ENCODE data around the gene BRIP1. TPM values are rescaled to one million over a fixed set of nuclear protein-coding genes. Genes with fewer than 3 reads are reported as not detected.

Gene BRIP1
- total and polyA plus RNA-seq, 2 experiments from 2014 or later = 8.0 to 23.1 TPM

DNA sequence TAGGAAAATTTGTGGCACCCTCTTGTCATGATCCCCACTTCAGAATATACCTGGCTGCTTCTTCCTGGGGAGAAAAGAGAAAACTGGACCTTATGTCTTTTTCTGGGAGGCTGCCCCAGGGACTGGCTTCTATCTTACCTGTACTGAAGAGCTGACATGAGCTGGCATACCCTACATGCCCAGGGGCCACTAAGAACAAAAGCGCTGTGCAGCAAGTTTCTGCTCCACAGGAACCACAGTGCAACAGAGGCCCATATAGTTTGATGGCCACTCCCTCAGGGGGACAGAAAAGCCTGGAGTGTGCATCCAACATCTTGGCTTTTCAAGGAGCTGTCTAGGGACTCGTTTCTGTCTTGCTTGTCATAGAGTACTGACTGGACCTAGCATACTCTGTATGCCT is 175.6 kb downstream of the BRIP1 start:
- H3K27me3 ChIP-seq (ENCODE audit: insufficient read depth) = no peaks in the 10 kb centered on the region
- no peak overlapping the region for H3K4me3 ChIP-seq
- Mint-ChIP-seq H3K9me3 (no peaks in the 10 kb centered on the region), H3K4me1 (no peaks in the 10 kb centered on the region), H3K27me3 (ENCODE audit: insufficient read depth, low read depth, poor library complexity) (no peaks in the 10 kb centered on the region), H3K4me3 (no peak overlapping the region), H3K36me3 (ENCODE audit: low read depth) (peaks cover 16% of the 10 kb centered on the region; the same call in 2 of the 3 replicates), H3K27ac (no peak overlapping the region; the same call in 1 of the 2 replicates)
- no peak overlapping the region for H2AFZ ChIP-seq
- no peak for DNase-seq (ENCODE audit: low spot score)
- no peak overlapping the region for H3K27ac ChIP-seq (ENCODE audit: low read depth)
- no peak overlapping the region for H3K4me2 ChIP-seq
- H3K4me1 ChIP-seq (ENCODE audit: insufficient read depth) = no peaks in the 10 kb centered on the region
- no peaks in the 10 kb centered on the region for H3K9me2 ChIP-seq (ENCODE audit: insufficient read depth)
- peaks cover 4% of the 10 kb centered on the region; the same call in 1 of the 2 replicates for H4K20me1 ChIP-seq (replicated peaks; ENCODE audit: insufficient read depth)
- no peak for TF ChIP-seq CREB1 (CRISPR knock-in tag; IDR thresholded peaks at IDR 0.05; ENCODE audit: low read depth)
- TF ChIP-seq NANOG (IDR thresholded peaks at IDR 0.05; ENCODE audit: borderline replicate concordance) = no peak
- no peaks in the 10 kb centered on the region for H3K79me2 ChIP-seq (replicated peaks; ENCODE audit: insufficient read depth)
- no peaks in the 10 kb centered on the region; the same call in 1 of the 2 replicates for H3K36me3 ChIP-seq (ENCODE audit: insufficient read depth)
- no peaks in the 10 kb centered on the region for H3F3A ChIP-seq (replicated peaks; ENCODE audit: low read depth)
- ATAC-seq = no peak

DNA sequence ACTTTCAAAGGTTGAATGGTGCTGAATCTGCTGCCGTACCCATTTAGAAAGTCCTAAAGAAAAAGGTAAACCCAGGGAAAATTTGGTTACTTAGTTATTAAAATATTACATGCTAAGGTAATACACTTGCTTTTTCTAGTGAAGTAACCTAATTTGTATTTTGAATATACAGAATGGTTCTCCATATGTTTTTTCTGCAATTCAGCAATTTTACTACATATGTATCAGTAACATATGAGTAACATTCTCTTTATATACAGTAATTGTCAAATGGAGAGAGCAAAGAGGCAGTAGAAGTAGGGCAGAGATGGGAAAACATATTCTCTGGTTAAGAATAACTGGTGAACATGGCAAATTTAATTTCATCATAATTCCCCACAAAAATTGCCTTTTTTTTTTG is 177.2 kb downstream of the BRIP1 start:
- Mint-ChIP-seq H3K4me1 (no peaks in the 10 kb centered on the region), H3K4me3 (no peak overlapping the region), H3K36me3 (ENCODE audit: low read depth) (peaks cover 13% of the 10 kb centered on the region; the same call in 2 of the 3 replicates), H3K27me3 (ENCODE audit: insufficient read depth, low read depth, poor library complexity) (no peaks in the 10 kb centered on the region), H3K27ac (no peak overlapping the region), H3K9me3 (no peaks in the 10 kb centered on the region)
- no peaks in the 10 kb centered on the region for H3F3A ChIP-seq (replicated peaks; ENCODE audit: low read depth)
- TF ChIP-seq CREB1 (CRISPR knock-in tag; IDR thresholded peaks at IDR 0.05; ENCODE audit: low read depth) (no peak), EZH2phosphoT487 (IDR thresholded peaks at IDR 0.05; ENCODE audit: unreplicated experiment) (no peak)
- no peaks in the 10 kb centered on the region for H3K9me2 ChIP-seq (ENCODE audit: insufficient read depth)
- DNase-seq (ENCODE audit: low spot score) = no peak
- peaks cover 4% of the 10 kb centered on the region; the same call in 1 of the 2 replicates for H4K20me1 ChIP-seq (replicated peaks; ENCODE audit: insufficient read depth)
- no peak overlapping the region for H2AFZ ChIP-seq
- no peaks in the 10 kb centered on the region for H3K79me2 ChIP-seq (replicated peaks; ENCODE audit: insufficient read depth)
- no peak overlapping the region for H3K4me2 ChIP-seq
- H3K27ac ChIP-seq (ENCODE audit: low read depth) = no peak overlapping the region
- ATAC-seq = no peak
- no peaks in the 10 kb centered on the region for H3K36me3 ChIP-seq (ENCODE audit: insufficient read depth)
- H3K4me1 ChIP-seq (ENCODE audit: insufficient read depth) = no peaks in the 10 kb centered on the region
- no peaks in the 10 kb centered on the region for H3K27me3 ChIP-seq (ENCODE audit: insufficient read depth)
- H3K4me3 ChIP-seq = no peak overlapping the region

DNA sequence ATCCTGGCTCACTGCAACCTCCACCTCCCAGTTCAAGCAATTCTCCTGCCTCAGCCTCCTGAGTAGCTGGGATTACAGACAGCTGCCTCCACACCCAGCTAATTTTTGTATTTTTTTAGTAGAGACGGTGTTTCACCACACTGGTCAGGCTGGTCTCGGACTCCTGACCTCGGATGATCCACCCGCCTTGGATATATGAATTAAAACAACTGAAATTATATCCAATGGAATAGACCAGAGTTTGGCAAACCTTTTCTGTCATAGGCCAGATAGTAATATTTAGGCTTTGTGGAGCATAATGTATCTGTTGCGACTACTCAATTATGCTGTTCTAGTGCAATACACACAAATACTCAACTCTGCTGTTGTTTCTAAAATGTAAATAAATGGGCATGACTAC is 178.5 kb downstream of the BRIP1 start:
- no peak overlapping the region for H3K27ac Mint-ChIP-seq
- TF ChIP-seq, protein P1, sequence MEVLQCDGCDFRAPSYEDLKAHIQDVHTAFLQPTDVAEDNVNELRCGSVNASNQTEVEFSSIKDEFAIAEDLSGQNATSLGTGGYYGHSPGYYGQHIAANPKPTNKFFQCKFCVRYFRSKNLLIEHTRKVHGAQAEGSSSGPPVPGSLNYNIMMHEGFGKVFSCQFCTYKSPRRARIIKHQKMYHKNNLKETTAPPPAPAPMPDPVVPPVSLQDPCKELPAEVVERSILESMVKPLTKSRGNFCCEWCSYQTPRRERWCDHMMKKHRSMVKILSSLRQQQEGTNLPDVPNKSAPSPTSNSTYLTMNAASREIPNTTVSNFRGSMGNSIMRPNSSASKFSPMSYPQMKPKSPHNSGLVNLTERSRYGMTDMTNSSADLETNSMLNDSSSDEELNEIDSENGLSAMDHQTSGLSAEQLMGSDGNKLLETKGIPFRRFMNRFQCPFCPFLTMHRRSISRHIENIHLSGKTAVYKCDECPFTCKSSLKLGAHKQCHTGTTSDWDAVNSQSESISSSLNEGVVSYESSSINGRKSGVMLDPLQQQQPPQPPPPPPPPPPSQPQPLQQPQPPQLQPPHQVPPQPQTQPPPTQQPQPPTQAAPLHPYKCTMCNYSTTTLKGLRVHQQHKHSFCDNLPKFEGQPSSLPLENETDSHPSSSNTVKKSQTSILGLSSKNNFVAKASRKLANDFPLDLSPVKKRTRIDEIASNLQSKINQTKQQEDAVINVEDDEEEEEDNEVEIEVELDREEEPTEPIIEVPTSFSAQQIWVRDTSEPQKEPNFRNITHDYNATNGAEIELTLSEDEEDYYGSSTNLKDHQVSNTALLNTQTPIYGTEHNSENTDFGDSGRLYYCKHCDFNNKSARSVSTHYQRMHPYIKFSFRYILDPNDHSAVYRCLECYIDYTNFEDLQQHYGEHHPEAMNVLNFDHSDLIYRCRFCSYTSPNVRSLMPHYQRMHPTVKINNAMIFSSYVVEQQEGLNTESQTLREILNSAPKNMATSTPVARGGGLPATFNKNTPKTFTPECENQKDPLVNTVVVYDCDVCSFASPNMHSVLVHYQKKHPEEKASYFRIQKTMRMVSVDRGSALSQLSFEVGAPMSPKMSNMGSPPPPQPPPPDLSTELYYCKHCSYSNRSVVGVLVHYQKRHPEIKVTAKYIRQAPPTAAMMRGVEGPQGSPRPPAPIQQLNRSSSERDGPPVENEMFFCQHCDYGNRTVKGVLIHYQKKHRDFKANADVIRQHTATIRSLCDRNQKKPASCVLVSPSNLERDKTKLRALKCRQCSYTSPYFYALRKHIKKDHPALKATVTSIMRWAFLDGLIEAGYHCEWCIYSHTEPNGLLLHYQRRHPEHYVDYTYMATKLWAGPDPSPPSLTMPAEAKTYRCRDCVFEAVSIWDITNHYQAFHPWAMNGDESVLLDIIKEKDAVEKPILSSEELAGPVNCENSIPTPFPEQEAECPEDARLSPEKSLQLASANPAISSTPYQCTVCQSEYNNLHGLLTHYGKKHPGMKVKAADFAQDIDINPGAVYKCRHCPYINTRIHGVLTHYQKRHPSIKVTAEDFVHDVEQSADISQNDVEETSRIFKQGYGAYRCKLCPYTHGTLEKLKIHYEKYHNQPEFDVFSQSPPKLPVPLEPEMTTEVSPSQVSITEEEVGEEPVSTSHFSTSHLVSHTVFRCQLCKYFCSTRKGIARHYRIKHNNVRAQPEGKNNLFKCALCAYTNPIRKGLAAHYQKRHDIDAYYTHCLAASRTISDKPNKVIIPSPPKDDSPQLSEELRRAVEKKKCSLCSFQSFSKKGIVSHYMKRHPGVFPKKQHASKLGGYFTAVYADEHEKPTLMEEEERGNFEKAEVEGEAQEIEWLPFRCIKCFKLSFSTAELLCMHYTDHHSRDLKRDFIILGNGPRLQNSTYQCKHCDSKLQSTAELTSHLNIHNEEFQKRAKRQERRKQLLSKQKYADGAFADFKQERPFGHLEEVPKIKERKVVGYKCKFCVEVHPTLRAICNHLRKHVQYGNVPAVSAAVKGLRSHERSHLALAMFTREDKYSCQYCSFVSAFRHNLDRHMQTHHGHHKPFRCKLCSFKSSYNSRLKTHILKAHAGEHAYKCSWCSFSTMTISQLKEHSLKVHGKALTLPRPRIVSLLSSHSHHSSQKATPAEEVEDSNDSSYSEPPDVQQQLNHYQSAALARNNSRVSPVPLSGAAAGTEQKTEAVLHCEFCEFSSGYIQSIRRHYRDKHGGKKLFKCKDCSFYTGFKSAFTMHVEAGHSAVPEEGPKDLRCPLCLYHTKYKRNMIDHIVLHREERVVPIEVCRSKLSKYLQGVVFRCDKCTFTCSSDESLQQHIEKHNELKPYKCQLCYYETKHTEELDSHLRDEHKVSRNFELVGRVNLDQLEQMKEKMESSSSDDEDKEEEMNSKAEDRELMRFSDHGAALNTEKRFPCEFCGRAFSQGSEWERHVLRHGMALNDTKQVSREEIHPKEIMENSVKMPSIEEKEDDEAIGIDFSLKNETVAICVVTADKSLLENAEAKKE (CRISPR knock-in tag; IDR thresholded peaks at IDR 0.05) = no peak
- no peak for TF ChIP-seq CREB1 (CRISPR knock-in tag; IDR thresholded peaks at IDR 0.05; ENCODE audit: low read depth)
- TF ChIP-seq, protein P2, sequence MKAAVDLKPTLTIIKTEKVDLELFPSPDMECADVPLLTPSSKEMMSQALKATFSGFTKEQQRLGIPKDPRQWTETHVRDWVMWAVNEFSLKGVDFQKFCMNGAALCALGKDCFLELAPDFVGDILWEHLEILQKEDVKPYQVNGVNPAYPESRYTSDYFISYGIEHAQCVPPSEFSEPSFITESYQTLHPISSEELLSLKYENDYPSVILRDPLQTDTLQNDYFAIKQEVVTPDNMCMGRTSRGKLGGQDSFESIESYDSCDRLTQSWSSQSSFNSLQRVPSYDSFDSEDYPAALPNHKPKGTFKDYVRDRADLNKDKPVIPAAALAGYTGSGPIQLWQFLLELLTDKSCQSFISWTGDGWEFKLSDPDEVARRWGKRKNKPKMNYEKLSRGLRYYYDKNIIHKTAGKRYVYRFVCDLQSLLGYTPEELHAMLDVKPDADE (IDR thresholded peaks at IDR 0.05) = no peak
- TF ChIP-seq JUNB (IDR thresholded peaks at IDR 0.05; ENCODE audit: unreplicated experiment) = no peak
- no peak for TF ChIP-seq ZNF114 (CRISPR knock-in tag; IDR thresholded peaks at IDR 0.05)
- no peak for TF ChIP-seq POLR2AphosphoS5 (IDR thresholded peaks at IDR 0.05; ENCODE audit: low read depth)
- TF ChIP-seq EZH2 (IDR thresholded peaks at IDR 0.05; ENCODE audit: low read depth, unreplicated experiment) = no peak

More for the DNA sequence above, 178.5 kb downstream of the BRIP1 start:
- Histone ChIP-seq H3K36me3 (ENCODE audit: insufficient read depth) (no peaks in the 10 kb centered on the region), H3K79me2 (replicated peaks; ENCODE audit: insufficient read depth) (no peaks in the 10 kb centered on the region), H4K20me1 (replicated peaks; ENCODE audit: insufficient read depth) (peaks cover 4% of the 10 kb centered on the region; the same call in 1 of the 2 replicates), H3K27ac (ENCODE audit: low read depth) (no peak overlapping the region), H3K4me2 (no peak overlapping the region), H3K27me3 (ENCODE audit: insufficient read depth) (no peaks in the 10 kb centered on the region), H3K9me2 (ENCODE audit: insufficient read depth) (no peaks in the 10 kb centered on the region), H3K4me3 (no peak overlapping the region), H3F3A (replicated peaks; ENCODE audit: low read depth) (no peaks in the 10 kb centered on the region), H2AFZ (no peak overlapping the region), H3K4me1 (ENCODE audit: insufficient read depth) (no peaks in the 10 kb centered on the region)
- ATAC-seq (no peak), DNase-seq (ENCODE audit: low spot score) (no peak)
- H3K4me3 Mint-ChIP-seq = no peak overlapping the region
- peaks cover 12% of the 10 kb centered on the region; the same call in 2 of the 3 replicates for H3K36me3 Mint-ChIP-seq (ENCODE audit: low read depth)
- H3K9me3 Mint-ChIP-seq = no peaks in the 10 kb centered on the region
- no peaks in the 10 kb centered on the region for H3K27me3 Mint-ChIP-seq (ENCODE audit: insufficient read depth, low read depth, poor library complexity)
- H3K4me1 Mint-ChIP-seq = no peaks in the 10 kb centered on the region

Measured in GM23338 (cell line).